NT2/D1 (cell line): ENCODE measurements around the gene CALML5.
"Not testable (repeated sequence)": the region's sequence is repeated elsewhere in the genome, so short reads cannot be mapped to it uniquely, and the experiment has no call there.

Experiments used
- DNase-seq: peaks from one replicate; pipeline ENCODE4 v3.0.0-alpha.2; 2011; ENCODE audit warnings: low read depth, low spot score
- H3K27me3 ChIP-seq: 2 replicates; pipeline ENCODE4 v1.6.0; 2011; ENCODE audit warnings: mild to moderate bottlenecking; ENCODE audit not compliant: insufficient read length, insufficient read depth
- H3K36me3 ChIP-seq: 2 replicates; pipeline ENCODE4 v1.6.1; 2011; ENCODE audit warnings: mild to moderate bottlenecking, low read length, mixed read lengths; ENCODE audit not compliant: insufficient read depth, insufficient read length
- H3K4me1 ChIP-seq: 2 replicates; pipeline ENCODE4 v1.5.1; 2011; ENCODE audit not compliant: insufficient read depth, insufficient read length
- H3K4me3 ChIP-seq: 2 replicates; pipeline ENCODE4 v1.5.1; 2011; ENCODE audit warnings: low read depth; ENCODE audit not compliant: insufficient read length
- H3K9ac ChIP-seq: 2 replicates; pipeline ENCODE4 v1.6.0; 2011; ENCODE audit warnings: low read depth; ENCODE audit not compliant: insufficient read length
- H3K9me3 ChIP-seq: 2 replicates; pipeline ENCODE4 v1.5.1; 2011; ENCODE audit warnings: mild to moderate bottlenecking, low read length; ENCODE audit not compliant: insufficient read depth
- SUZ12 ChIP-seq: IDR thresholded peaks from 2 replicates; pipeline ENCODE4 v1.6.1; 2011; ENCODE audit not compliant: insufficient read length, insufficient read depth; ENCODE audit errors: extremely low read depth
- YY1 ChIP-seq: IDR thresholded peaks from 2 replicates; pipeline ENCODE4 v1.6.1; 2011; ENCODE audit not compliant: insufficient read length, insufficient read depth
- ZNF274 ChIP-seq: IDR thresholded peaks from 2 replicates; pipeline ENCODE4 v1.6.1; 2011; ENCODE audit warnings: mild to moderate bottlenecking, low read depth, low read length

CALML5 gene

GRCh38 chr10:5477948-5478693, 21.2 kb downstream of the CALML5 start:
- no peaks in the 10 kb centered on the region for H3K27me3 ChIP-seq
- TF ChIP-seq YY1 (no peak), ZNF274 (no peak), SUZ12 (no peak)
- DNase-seq: no peak
- H3K36me3 ChIP-seq: no peaks in the 10 kb centered on the region
- H3K9me3 ChIP-seq: no peaks in the 10 kb centered on the region
- peaks cover 7% of the 10 kb centered on the region for H3K4me1 ChIP-seq
- H3K9ac ChIP-seq: peak overlapping the region; percentile 6
- no peak overlapping the region for H3K4me3 ChIP-seq

GRCh38 chr10:5476918-5477525, 22.3 kb downstream of the CALML5 start:
- H3K36me3 ChIP-seq: no peaks in the 10 kb centered on the region
- peaks cover 7% of the 10 kb centered on the region for H3K4me1 ChIP-seq
- TF ChIP-seq SUZ12: no peak
- TF ChIP-seq YY1: no peak
- no peak for TF ChIP-seq ZNF274
- no peaks in the 10 kb centered on the region for H3K27me3 ChIP-seq
- H3K9me3 ChIP-seq: no peaks in the 10 kb centered on the region
- H3K9ac ChIP-seq: peak overlapping the region; percentile 62
- H3K4me3 ChIP-seq: no peak overlapping the region
- DNase-seq: no peak

- not testable (repeated sequence) for H3K9me3 ChIP-seq, DNase-seq, H3K27me3 ChIP-seq, H3K9ac ChIP-seq, H3K36me3 ChIP-seq, H3K4me1 ChIP-seq, H3K4me3 ChIP-seq
Measured at GRCh38 chr10:5475974-5476807, 23.2 kb downstream of the CALML5 start.

DNA sequence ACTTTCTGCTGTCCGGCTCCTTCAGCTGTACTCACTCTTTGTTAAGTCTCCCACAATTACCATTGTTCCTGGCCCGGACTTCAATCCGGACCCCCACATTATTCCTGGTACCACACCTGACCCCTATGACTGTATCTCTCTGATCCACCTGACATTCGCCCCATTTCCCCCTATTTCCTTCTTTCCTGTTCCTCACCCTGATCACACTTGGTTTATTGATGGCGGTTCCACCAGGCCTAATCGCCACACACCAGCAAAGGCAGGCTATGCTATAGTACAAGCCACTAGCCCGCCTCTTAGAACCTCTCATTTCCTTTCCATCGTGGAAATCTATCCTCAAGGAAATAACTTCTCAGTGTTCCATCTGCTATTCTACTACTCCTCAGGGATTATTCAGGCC, 24.3 kb downstream of the CALML5 start:
- H3K9me3 ChIP-seq, H3K9ac ChIP-seq, H3K36me3 ChIP-seq, DNase-seq, H3K27me3 ChIP-seq, H3K4me3 ChIP-seq: not testable (repeated sequence)
- H3K4me1 ChIP-seq: peaks cover 11% of the 10 kb centered on the region

GRCh38 chr10:5474642-5475041, 24.7 kb downstream of the CALML5 start:
- H3K9ac ChIP-seq, H3K36me3 ChIP-seq, DNase-seq, H3K27me3 ChIP-seq, H3K9me3 ChIP-seq, H3K4me3 ChIP-seq: not testable (repeated sequence)
- H3K4me1 ChIP-seq: peaks cover 16% of the 10 kb centered on the region

DNA sequence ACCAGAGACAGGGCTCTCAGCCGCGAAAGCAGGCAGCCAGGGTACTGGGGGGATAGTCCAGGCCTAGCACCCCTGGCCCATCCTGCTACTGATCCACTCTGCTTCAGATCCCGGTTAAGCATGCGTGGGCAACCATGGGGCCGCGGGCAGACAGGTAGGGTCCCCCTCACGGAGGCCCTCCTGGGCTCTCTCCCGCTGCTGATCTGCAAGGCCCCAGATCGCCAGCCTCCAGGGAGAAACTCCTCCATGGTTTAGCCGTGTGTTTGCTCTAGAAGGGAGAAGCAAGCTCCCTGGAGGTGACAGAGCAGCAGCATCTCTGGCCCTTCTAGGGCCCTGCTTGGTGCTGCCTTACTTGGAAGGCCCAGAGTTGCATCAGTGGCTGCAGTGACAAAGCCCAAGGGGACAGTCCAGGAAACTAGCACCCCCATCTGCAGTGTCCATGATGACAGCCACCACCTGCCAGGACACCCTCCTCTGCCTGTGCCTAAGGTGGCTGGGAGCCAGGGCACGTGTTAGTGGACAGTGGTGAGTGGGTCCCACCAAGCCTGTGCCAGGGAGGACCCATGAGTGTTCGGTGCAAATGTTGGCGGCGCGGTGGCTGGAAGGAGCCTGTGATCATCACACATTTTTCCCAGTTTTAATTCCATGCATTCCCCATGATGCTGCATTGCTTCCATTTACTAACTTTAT, 29.2 kb downstream of the CALML5 start:
- Histone ChIP-seq H3K36me3 (no peaks in the 10 kb centered on the region), H3K4me1 (peaks cover 19% of the 10 kb centered on the region), H3K9ac (peak overlapping the region; percentile 22), H3K4me3 (no peak overlapping the region), H3K27me3 (no peaks in the 10 kb centered on the region), H3K9me3 (peaks cover 8% of the 10 kb centered on the region; the same call in 1 of the 2 replicates)
- no peak for TF ChIP-seq SUZ12
- no peak for TF ChIP-seq YY1
- no peak for TF ChIP-seq ZNF274
- no peak for DNase-seq

- Histone ChIP-seq H3K4me3 (peak overlapping the region; percentile 1), H3K9me3 (peaks cover 8% of the 10 kb centered on the region; the same call in 1 of the 2 replicates), H3K27me3 (no peaks in the 10 kb centered on the region), H3K4me1 (peaks cover 19% of the 10 kb centered on the region), H3K36me3 (no peaks in the 10 kb centered on the region), H3K9ac (peak overlapping the region; percentile 22)
- DNase-seq: no peak
- TF ChIP-seq YY1: no peak
Measured at GRCh38 chr10:5469353-5470061, 29.9 kb downstream of the CALML5 start.
